Stimulated activated CD8-positive, alpha-beta memory T cell treated with anti-CD3 and anti-CD28 coated beads, Interleukin-12 subunit alpha, Interleukin-12 subunit beta, amount 100 ng/mL, for 4 hours (primary cell): ENCODE results near the gene OXCT2.

Source experiments
- DNase-seq: peaks from one replicate; pipeline ENCODE4 v3.0.0-alpha.2; 2020; ENCODE audit warnings: low read depth

OXCT2 gene

DNA sequence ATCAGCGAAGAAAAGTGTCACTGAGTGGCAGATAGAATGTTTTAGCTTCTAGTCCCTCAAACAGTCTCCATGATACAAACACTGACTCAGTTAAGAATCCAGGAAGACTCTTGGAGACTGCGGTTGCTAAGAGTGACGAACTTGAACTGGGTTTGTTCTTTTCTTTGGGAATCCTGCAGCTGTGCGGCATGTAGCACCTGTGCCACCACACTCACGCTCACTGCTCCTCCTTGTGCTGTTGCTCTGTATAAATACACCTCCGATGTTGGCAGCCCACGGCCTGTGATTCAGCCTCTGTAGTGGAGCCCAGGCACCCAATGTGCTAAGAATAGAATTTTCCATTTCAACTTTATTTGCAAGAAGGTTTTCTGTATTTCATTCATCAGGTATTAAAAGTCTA lies 38.0 kb downstream of the OXCT2 start:
- DNase-seq, result no peak

- DNase-seq, result no peak
Observed at GRCh38 chr1:39732730-39733129, 38.4 kb downstream of the OXCT2 start.

DNA sequence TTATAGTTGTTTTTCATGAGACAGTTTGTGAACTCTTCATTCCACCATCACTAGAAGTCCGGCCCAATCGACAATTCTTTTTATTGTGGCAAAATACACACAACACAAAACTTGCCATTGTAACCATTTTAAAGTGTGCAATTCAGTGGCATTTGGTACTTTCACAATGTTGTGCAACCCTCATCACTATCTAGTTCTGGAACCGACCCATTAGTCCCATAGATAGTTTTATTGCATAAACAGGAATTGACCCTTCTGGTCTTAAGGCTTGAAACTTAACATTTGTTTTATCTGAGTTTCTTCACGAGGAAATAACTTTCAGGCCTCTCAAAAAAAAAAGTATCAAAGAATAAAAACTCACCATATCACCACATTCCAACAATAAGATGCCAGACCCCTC lies 41.3 kb downstream of the OXCT2 start:
- DNase-seq, result no peak

- no peak for DNase-seq
Observed at GRCh38 chr1:39729030-39729429, 42.1 kb downstream of the OXCT2 start.

- no peak for DNase-seq
Observed at GRCh38 chr1:39727932-39728317, 43.2 kb downstream of the OXCT2 start.

GRCh38 chr1:39727221-39727931 lies 43.8 kb downstream of the OXCT2 start:
- DNase-seq, result no peak

DNA sequence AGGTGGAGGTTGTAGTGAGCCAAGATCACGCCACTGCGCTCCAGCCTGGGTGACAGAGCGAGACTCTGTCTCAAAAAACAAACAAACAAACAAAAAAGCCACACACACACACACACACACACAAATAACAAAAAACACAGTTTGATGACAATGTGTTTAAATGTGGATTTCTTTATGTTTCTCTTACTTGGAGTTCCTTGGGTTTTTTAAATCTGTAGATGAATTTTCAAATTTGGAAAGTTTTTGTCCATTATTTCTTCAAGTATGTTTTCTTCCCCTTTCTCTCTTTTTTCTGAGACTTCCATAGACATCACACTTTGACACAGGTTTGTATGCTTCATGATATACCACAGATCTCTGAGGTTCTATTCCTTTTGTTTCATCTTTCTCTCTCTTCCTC lies 44.5 kb downstream of the OXCT2 start:
- no peak for DNase-seq

DNA sequence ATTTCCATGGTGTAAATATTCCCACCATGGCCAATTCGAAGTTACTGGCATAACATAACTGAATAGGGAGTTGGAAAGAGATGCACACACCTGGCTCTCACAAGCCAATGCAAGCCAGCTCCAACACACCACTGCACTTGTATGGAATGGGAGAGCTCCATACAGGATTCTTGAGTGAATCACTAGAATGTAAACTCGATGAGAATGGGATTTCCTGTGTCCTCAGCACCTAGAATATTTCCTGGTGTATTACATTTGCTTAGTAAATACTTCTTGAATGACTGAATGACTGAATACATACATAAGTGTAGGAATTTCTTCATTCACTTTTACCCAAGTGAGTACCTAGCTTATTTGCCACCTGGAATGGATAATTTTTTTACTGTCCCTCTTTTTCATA lies 48.7 kb downstream of the OXCT2 start:
- DNase-seq, result no peak

- DNase-seq, result no peak
Observed at GRCh38 chr1:39721664-39722063, 49.5 kb downstream of the OXCT2 start.

- no peak for DNase-seq
Observed at GRCh38 chr1:39720094-39720999, 50.8 kb downstream of the OXCT2 start.
